Cardiac muscle cell (in vitro differentiated cells and primary cell): ENCODE data around the gene CTBP2. TPM values are rescaled to one million over a fixed set of nuclear protein-coding genes. Genes with fewer than 3 reads are reported as not detected.

Experiments used
- DNase-seq, 2 donors: peaks; one replicate each; pipeline versions ENCODE4 v3.0.0 to v3.0.0-alpha.2; 2010 to 2017; ENCODE audit warnings: low read depth in 1 of 2, low spot score in 1 of 2
- H3K27ac ChIP-seq: fragments of 200-600 bp; sonication (generic); 2 replicates; pipeline ENCODE4 v1.5.1; 2016
- H3K27me3 ChIP-seq: fragments of 200-600 bp; sonication (generic); 2 replicates; pipeline ENCODE4 v1.6.0; 2016; ENCODE audit warnings: control low read depth
- H3K36me3 ChIP-seq: fragments of 200-600 bp; sonication (generic); 2 replicates; pipeline ENCODE4 v1.5.1; 2016; ENCODE audit warnings: control low read depth
- H3K4me1 ChIP-seq: fragments of 200-600 bp; sonication (generic); 2 replicates; pipeline ENCODE4 v1.8.1; 2017; ENCODE audit warnings: low read depth, mild to moderate bottlenecking, mixed run types
- H3K4me3 ChIP-seq: fragments of 200-600 bp; sonication (generic); 2 replicates; pipeline ENCODE4 v1.5.1; 2016; ENCODE audit warnings: mild to moderate bottlenecking
- H3K9me3 ChIP-seq: fragments of 200-600 bp; sonication (generic); 2 replicates; pipeline ENCODE4 v1.5.1; 2017; ENCODE audit warnings: low read depth, mild to moderate bottlenecking, control low read depth
- polyA plus RNA-seq: library from polyadenylated mRNA; unstranded; fragments of >200 nt; fragmentation: Nextera tagmentation; extraction: Ambion mirVana; gene quantifications from 2 replicates; pipeline ENCODE4 v1.2.1, GENCODE V29; 2016
- total RNA-seq: library from RNA; depleted of rRNA; stranded (reverse); fragments of >200 nt; gene quantifications from 2 replicates; pipeline ENCODE4 v1.2.3, GENCODE V29; 2016
- TF ChIP-seq, protein P1 (sequence below): IDR thresholded peaks from 2 replicates; pipeline ENCODE4 v1.5.1; 2012; ENCODE audit warnings: low read depth, mild to moderate bottlenecking, low read length

Gene CTBP2
- total and polyA plus RNA-seq, 2 experiments from 2014 or later: 67.4 to 74.5 TPM

DNA sequence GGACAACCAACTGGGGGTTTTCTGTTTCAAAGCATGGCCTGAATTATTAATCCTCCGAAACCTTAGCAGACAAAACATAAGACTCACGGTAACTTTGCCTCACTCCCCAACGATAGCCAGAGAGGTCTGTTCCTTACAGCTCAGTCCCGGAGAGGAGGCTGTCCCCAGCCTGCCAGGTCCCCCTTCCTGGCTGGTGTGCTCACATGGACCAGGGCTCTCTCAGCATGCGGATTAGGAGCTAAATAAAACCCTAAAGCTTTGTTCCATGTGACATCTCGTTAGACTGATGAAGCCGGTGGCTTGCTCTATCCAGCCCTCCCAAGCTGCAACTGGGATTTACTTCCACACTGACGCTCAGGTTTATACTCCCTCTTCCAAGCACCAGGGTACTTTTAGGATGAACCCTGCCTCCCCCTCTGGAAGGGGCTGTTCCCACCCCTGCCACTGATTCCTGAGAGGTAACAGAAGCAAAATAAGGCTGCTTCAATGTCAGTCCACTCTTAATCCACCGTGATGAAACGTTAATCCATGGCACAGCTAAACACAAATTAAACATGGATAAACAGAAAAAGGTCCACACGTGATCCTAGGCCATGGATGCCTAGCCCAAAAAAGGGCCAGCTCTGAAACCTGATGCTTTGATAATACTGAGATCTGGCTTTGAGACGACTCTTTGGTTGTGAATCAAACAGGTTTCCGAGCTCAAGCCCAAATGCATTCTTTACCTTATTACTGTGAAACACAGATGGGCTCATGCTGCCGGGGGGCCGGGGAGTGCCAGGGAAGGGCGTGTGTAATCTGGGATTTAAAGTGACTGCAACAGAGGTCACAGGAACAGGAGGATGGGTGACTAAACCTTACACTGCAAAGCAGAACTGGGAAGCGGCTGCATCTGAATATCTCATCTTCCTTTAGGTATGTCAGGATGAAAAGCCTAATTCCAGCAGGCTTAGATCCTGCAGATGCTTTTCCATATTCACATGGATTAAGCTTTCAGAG, 132.2 kb downstream of the CTBP2 start:
- H3K27ac ChIP-seq: peak overlapping the region; percentile 15
- TF ChIP-seq, protein P1, sequence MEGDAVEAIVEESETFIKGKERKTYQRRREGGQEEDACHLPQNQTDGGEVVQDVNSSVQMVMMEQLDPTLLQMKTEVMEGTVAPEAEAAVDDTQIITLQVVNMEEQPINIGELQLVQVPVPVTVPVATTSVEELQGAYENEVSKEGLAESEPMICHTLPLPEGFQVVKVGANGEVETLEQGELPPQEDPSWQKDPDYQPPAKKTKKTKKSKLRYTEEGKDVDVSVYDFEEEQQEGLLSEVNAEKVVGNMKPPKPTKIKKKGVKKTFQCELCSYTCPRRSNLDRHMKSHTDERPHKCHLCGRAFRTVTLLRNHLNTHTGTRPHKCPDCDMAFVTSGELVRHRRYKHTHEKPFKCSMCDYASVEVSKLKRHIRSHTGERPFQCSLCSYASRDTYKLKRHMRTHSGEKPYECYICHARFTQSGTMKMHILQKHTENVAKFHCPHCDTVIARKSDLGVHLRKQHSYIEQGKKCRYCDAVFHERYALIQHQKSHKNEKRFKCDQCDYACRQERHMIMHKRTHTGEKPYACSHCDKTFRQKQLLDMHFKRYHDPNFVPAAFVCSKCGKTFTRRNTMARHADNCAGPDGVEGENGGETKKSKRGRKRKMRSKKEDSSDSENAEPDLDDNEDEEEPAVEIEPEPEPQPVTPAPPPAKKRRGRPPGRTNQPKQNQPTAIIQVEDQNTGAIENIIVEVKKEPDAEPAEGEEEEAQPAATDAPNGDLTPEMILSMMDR: no peak

DNA sequence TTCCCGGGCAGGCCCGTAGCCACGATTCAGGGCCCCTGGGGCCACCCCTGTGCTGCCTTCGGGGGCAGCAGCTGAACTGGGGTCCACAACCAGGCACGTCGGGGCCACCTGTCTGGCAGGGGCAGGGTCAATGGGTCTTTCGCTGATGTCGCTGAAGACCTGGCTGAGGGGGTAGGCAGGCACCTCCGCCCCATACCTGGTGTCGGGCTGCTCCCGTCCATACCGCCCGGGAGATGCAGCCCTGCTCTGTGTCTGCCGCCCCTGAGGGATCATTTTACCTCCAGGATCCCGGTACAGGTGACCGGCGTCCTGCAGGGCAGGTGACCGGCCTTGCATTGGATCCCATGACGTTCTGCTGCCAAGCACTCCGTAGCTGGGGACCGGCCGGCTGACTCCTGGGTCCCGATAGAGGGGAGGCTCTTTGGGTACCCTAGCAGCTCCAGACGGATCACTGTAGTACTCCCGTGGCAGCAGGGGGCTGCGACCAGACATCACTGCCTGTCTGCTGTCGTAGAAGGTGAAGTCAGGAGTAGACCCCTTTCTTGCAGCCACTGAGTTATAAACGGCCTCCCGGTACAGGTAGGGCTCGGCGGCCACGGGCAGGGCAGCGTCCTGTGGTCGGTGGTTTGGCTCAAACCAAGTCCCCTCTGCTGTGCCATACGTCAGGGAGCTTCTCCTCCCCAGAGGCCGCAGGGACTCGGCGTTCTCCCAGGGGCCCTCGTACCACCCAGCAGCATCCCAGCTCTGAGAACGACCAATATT, 133.2 kb downstream of the CTBP2 start:
- Histone ChIP-seq H3K9me3 (no peaks in the 10 kb centered on the region), H3K4me1 (peaks cover 17% of the 10 kb centered on the region), H3K36me3 (peaks cover 2% of the 10 kb centered on the region), H3K27me3 (no peaks in the 10 kb centered on the region), H3K27ac (no peak overlapping the region), H3K4me3 (no peak overlapping the region)
- TF ChIP-seq, protein P1: no peak
- no peak for DNase-seq

More for the DNA sequence above, 132.2 kb downstream of the CTBP2 start:
- DNase-seq: peak in 1 of 2 donors; percentile 46
- H3K9me3 ChIP-seq: no peaks in the 10 kb centered on the region
- H3K36me3 ChIP-seq: peaks cover 2% of the 10 kb centered on the region
- peaks cover 17% of the 10 kb centered on the region for H3K4me1 ChIP-seq
- no peak overlapping the region for H3K4me3 ChIP-seq
- no peaks in the 10 kb centered on the region for H3K27me3 ChIP-seq

DNA sequence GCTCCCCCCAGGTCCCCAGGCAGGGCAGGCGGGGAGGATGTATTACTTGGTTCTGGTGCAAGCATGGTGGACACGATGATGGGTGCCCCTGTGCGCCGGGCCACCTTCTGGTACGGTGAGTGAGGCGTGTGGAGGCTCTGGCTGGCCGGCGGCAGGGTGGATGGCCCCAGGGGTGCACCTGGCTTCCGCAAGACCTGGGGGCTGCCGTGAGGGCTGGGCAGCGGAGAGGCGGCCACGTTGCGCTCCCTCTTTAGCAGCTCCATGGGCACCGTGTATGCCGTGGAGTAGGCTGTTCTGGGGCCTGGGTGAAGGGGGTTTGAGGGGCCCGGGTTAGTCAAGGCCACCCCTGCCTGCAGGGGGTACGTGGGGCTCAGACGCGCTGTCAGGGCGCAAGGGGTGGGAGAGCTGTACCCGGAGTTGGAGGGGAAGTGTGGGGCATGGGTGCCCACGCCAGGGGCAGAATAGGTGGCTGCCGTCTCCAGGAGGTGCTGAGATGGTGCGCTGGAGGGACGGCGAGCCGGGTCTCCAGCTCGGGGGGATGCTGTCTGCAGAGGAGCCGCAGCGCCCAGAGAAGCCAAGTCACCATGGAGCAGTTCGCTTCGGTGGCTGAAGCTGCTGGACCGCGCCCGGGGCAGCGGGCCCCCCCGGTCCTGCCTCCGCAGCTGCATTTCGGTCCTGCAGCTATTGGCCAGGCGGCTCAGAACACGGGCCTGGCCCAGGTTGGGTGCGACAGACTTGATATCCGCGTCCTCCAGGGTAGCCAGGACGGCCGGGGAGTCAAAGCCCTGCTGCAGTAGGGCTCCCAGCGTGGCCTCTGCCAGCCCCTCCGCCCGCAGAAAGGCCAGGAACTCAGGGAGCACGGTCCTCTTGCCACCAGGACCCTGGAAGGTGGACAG, 134.1 kb downstream of the CTBP2 start:
- H3K4me3 ChIP-seq: no peak overlapping the region
- no peaks in the 10 kb centered on the region for H3K9me3 ChIP-seq
- H3K36me3 ChIP-seq: peaks cover 2% of the 10 kb centered on the region
- H3K27ac ChIP-seq: no peak overlapping the region
- peaks cover 20% of the 10 kb centered on the region for H3K4me1 ChIP-seq
- no peak for DNase-seq
- TF ChIP-seq, protein P1: no peak
- H3K27me3 ChIP-seq: no peaks in the 10 kb centered on the region

DNA sequence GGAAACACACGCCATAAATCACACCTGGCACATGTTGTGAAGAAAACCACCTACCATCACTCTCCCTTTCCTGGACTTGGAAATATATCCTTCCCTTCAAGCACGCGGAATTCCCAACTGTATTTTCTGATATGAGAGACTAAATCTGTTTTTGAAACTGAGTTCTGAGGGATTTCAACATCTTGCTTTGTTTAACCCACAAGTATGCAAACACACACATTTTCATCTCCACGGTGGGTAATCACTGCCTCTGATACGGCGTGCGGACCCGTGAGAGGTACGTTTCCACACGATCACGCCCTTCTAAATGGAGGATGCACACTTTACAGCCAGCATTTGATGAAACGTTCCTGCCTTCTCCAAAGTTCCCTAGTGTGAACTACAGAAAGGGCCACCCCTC, 135.0 kb downstream of the CTBP2 start:
- H3K4me1 ChIP-seq: peaks cover 20% of the 10 kb centered on the region
- H3K27me3 ChIP-seq: no peaks in the 10 kb centered on the region
- peak overlapping the region; percentile 48 for H3K27ac ChIP-seq
- H3K4me3 ChIP-seq: no peak overlapping the region
- no peaks in the 10 kb centered on the region for H3K9me3 ChIP-seq
- TF ChIP-seq, protein P1: no peak
- DNase-seq: no peak
- peaks cover 2% of the 10 kb centered on the region for H3K36me3 ChIP-seq
